Stimulated activated naive CD4-positive, alpha-beta T cell treated with Interleukin-2 at 50 U/mL for 16 hours (primary cell): ENCODE data around the gene NEDD4L.

Source experiments
- DNase-seq: peaks from one replicate; lab custom pipeline; 2025; lab: John Stamatoyannopoulos, UW

NEDD4L gene

GRCh38 chr18:58320907-58321561 is 277.0 kb downstream of the NEDD4L start:
- DNase-seq, result no peak

- peak; percentile 41 for DNase-seq
These were observed 278.0 kb downstream of the NEDD4L start for GRCh38 chr18:58321986-58322385.

- DNase-seq, result peak; percentile 10
These were observed 278.4 kb downstream of the NEDD4L start for GRCh38 chr18:58322464-58322863.

- no peak for DNase-seq
These were observed 280.1 kb downstream of the NEDD4L start for GRCh38 chr18:58323866-58324762.

DNA sequence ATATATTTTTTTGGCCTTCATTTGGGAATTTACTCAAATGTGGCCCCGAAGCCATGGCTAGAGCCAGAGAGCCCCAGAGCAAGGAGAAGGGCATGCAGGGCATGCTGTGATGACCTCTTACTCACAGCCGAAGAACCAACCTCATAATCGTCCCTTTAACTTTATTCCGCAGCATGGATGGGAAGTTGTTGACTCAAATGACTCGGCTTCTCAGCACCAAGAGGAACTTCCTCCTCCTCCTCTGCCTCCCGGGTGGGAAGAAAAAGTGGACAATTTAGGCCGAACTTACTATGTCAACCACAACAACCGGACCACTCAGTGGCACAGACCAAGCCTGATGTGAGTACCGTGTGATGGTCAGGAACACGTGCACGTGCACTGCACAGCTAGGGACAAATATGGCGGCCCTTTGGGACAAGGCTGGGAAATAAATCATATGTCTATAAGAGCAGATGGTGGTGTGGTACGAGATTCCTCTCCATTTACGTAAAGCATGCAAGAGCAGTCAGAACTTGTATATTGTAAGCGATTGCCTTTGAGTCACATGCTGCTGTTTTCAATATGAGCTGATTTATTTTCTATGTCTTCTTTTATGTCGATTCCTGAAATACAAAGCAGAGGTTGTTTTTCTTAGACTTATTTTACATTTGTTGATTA is 280.9 kb downstream of the NEDD4L start:
- no peak for DNase-seq

DNA sequence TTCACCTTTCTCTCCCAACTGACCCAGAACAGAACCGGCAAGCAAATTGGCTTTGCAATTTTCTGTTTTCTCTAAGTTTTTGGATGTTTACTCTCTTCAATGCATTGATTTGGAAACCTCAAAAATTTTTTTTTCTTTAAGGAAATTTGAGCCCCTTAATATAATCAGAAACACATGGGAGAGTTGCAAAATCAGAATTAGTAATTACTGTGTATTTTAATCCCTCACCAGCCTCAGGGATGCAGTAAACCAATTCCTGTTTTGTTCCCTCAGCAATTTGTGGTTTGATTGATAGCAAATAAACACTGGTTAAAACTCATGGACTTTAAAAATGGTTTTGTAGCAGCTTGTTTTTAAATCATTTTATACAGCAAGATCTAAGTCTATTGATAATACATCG is 281.5 kb downstream of the NEDD4L start:
- no peak for DNase-seq

- no peak for DNase-seq
These were observed 290.0 kb downstream of the NEDD4L start for GRCh38 chr18:58334061-58334460.

- DNase-seq, result no peak
These were observed 291.2 kb downstream of the NEDD4L start for GRCh38 chr18:58335223-58335622.

DNA sequence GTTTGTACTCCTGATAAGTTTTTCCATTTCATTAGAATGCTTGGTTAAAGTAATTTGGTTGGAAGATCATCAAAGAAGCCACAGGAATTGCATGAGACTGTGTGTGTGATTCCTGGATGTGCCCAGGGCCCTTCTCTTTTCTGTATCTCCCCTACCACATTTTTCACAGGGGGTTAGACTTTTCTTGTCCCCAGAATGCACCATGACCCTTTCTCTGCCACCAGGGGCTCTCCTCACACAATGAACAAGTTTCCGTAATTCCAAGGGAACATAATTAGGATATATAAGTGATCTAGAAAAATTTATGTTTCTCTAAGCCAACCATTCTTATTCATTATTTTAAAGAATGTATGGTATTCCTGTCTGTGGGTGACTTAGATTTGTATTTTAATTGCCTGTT is 291.8 kb downstream of the NEDD4L start:
- DNase-seq, result no peak

- no peak for DNase-seq
These were observed 292.6 kb downstream of the NEDD4L start for GRCh38 chr18:58336605-58337004.

- DNase-seq, result no peak
These were observed 293.3 kb downstream of the NEDD4L start for GRCh38 chr18:58337285-58337684.

GRCh38 chr18:58337686-58338085 is 293.7 kb downstream of the NEDD4L start:
- no peak for DNase-seq

DNA sequence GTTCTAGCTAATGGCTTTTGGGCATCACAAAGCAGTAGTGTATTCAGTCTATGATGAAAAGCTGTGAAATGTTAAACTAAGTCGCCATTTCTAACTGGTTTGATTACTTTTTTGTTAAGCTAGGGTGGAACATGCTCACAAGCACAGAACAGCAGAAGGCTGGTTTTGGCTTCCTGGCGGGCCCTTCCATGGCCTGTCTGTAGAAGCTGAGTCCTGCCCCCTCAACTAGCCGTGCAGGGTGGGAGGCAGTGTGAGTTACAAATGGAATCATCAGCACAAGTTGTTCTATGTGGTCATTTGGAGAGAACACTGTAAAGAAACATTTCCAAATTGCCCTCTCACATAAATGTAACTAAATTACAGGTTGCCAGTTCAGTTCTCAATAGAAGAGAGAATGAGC is 294.1 kb downstream of the NEDD4L start:
- no peak for DNase-seq

DNA sequence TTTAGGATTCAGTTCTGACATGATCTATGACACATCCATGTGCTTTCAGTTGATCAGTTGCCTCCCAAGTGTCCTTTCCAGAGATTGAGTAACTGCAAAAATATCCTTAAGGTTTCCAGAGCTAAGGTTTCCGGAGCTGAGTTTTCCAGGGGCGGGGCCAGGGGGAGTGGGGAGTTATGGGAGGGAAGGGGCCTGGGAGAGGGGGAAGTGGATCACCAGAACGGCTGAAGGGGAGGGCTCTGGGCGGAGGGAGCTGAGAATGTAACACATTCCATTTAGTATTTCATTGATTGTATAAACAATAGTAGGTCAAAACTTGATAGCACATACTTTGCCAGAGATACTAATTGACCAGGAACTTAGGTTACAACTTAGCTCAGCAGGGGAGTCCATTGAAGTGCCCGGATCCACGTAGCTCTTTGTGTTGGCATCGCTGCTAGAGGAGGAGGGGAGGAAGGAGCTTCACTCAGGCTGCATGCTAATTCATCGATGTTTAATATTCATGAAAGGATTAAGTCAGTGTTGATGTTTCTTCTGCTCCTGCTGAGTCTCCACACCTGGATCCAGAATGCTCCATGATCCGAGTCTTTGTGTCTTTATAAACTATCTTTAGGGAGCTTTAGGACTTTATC is 295.1 kb downstream of the NEDD4L start:
- no peak for DNase-seq

DNA sequence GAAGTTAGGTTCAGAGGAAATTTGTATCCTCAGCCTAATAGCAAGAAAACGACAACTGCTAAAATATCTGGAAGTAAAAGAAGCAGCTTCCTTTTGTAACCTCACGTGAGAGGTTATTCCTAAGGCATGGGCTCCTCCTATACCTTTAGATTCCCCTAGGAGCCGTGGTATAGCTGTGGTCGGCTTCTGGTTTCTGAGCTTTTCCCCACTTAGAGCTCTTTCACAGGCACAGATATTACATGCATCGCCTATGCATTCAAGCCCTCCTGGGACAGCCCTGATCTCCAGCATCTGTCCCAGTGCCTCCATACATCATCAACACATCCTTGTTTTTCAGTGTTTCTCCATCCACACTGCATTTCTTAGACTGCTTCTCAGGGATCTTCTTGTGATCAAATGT is 295.9 kb downstream of the NEDD4L start:
- DNase-seq, result no peak

DNA sequence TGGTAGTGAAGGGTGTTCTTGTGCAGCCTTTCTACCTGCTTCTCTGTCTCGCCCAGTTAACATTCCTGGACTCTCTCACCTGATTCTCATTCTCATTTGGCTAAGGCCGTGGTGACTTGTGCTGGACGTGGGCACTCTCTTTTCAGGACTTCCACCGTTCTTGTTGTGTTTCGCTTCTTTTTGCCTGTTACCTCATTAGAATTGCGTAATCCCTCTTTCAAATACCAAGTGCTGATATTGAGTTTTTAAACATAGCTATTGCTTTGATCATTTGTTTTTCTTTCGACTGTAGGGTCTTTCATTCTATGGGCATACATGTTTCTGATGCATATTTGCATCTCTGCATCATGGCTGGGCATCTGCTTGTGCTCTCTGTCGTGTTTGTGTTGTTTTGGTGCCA is 297.9 kb downstream of the NEDD4L start:
- DNase-seq, result no peak

- DNase-seq, result no peak
These were observed 300.1 kb downstream of the NEDD4L start for GRCh38 chr18:58344080-58344670.

DNA sequence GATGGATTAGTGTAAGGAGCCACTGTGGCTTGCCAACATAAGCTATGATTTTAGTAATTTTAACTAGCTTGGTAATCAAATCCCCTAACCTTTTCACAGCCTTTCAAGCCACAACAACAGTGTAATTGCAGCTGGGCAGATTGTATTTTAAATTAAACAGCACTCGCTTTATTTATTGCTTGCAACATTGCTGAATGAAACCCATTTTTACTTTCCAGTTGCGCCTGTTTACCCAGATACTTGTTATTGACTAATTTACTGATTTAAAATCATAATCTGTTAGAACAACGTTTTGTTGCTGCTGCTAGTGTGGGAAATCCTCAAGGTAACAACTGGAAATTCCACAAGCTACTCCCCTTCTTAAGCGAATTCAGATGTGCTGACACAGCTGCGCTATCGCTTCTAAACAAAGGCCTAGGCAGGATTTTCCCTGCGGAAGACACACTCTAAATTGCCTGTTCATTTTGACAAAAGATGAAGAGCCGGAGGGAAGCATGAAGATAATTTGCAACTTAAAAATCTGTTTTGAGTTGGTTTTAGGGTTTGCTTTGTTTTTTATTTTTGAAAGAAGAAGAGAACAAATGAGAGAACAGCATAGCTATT is 300.9 kb downstream of the NEDD4L start:
- DNase-seq, result no peak

- DNase-seq, result no peak
These were observed 301.8 kb downstream of the NEDD4L start for GRCh38 chr18:58345875-58346274.

DNA sequence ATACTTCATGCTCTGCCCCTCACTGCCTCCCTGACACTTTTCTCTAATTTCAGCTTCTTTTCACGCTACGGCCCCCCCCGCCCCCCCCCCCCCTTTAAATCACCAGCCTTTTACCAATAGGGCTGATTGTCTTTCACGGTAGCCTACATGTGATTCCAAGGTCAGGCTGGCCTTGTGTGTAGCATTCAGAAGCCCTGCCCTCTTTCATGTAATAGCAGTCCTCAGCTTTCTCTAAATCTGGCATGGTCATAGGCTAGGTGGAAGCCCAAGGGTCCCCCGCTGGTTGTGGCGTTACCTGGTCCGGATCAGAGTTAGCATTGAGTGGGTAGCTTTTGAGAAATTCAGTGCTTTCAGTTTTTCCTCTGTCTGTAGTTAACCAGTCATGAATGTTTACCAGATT is 303.1 kb downstream of the NEDD4L start:
- DNase-seq, result no peak

DNA sequence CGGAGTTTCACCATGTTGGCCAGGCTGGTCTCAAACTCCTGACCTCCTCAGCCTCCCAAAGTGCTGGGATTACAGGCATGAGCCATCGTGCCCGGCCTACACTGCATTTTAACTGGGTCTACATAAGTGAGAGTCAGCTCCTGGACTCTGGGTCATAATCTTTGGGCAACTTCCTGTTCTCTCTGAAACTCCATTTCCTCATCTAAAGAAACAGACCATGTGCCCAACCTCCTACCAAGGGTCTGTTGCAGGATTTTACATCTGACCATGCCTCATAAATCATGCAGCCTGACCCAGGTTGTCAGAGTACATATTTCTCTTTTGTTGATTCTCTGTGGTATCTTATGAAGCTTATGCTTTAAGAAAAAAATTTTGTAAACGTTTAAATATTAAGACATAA is 304.5 kb downstream of the NEDD4L start:
- no peak for DNase-seq

- no peak for DNase-seq
These were observed 304.9 kb downstream of the NEDD4L start for GRCh38 chr18:58348951-58349350.
